GM21360 (cell line): ENCODE results near the gene OTOG.

Experiments
- ATAC-seq: cut with Tn5 transposase; IDR thresholded peaks from one replicate; pipeline ENCODE4 v1.9.1; 2021; ENCODE audit warnings: mild to moderate bottlenecking, moderate library complexity; ENCODE audit not compliant: unreplicated experiment

Gene OTOG

GRCh38 chr11:17646451-17647145 is 99.5 kb downstream of the OTOG start:
- no peak for ATAC-seq

GRCh38 chr11:17648528-17648927 is 101.5 kb downstream of the OTOG start:
- ATAC-seq: no peak

- no peak for ATAC-seq
These were observed 102.2 kb downstream of the OTOG start for GRCh38 chr11:17649261-17649660.

- no peak for ATAC-seq
These were observed 102.6 kb downstream of the OTOG start for GRCh38 chr11:17649696-17650095.

- no peak for ATAC-seq
These were observed 103.3 kb downstream of the OTOG start for GRCh38 chr11:17650127-17650911.

GRCh38 chr11:17651061-17651460 is 104.0 kb downstream of the OTOG start:
- no peak for ATAC-seq

GRCh38 chr11:17651681-17652080 is 104.6 kb downstream of the OTOG start:
- no peak for ATAC-seq

- no peak for ATAC-seq
These were observed 105.5 kb downstream of the OTOG start for GRCh38 chr11:17652556-17652955.

- no peak for ATAC-seq
These were observed 106.6 kb downstream of the OTOG start for GRCh38 chr11:17653611-17654010.

GRCh38 chr11:17655682-17656081 is 108.6 kb downstream of the OTOG start:
- ATAC-seq: no peak

- ATAC-seq: no peak
These were observed 111.2 kb downstream of the OTOG start for GRCh38 chr11:17658211-17658610.

GRCh38 chr11:17668166-17668565 is 121.1 kb downstream of the OTOG start:
- no peak for ATAC-seq

- no peak for ATAC-seq
These were observed 125.4 kb downstream of the OTOG start for GRCh38 chr11:17672469-17672868.

- ATAC-seq: no peak
These were observed 126.9 kb downstream of the OTOG start for GRCh38 chr11:17673951-17674350.

- no peak for ATAC-seq
These were observed 135.8 kb downstream of the OTOG start for GRCh38 chr11:17682848-17683247.

GRCh38 chr11:17683377-17684161 is 136.5 kb downstream of the OTOG start:
- ATAC-seq: no peak

- ATAC-seq: no peak
These were observed 137.5 kb downstream of the OTOG start for GRCh38 chr11:17684550-17684949.

GRCh38 chr11:17686231-17686980 is 139.3 kb downstream of the OTOG start:
- ATAC-seq: no peak

GRCh38 chr11:17687946-17688670 is 141.0 kb downstream of the OTOG start:
- ATAC-seq: no peak

- ATAC-seq: no peak
These were observed 144.5 kb downstream of the OTOG start for GRCh38 chr11:17691550-17691949.
